LNCAP (cell line): Measurements from ENCODE around the gene NFU1.

Experiments
- CTCF ChIP-seq: fragments of 450-650 bp; IDR thresholded peaks from 2 replicates; pipeline ENCODE4 v1.5.1; 2017; ENCODE audit warnings: mild to moderate bottlenecking

The NFU1 gene

GRCh38 chr2:69395866-69396265 is 41.4 kb downstream of the NFU1 start:
- no peak for TF ChIP-seq CTCF

GRCh38 chr2:69393963-69394362 is 43.3 kb downstream of the NFU1 start:
- no peak for TF ChIP-seq CTCF

- TF ChIP-seq CTCF, result no peak
Measured at GRCh38 chr2:69390471-69390870, 46.8 kb downstream of the NFU1 start.

- TF ChIP-seq CTCF, result no peak
Measured at GRCh38 chr2:69390001-69390400, 47.2 kb downstream of the NFU1 start.

GRCh38 chr2:69389271-69389670 is 48.0 kb downstream of the NFU1 start:
- no peak for TF ChIP-seq CTCF

- no peak for TF ChIP-seq CTCF
Measured at GRCh38 chr2:69387770-69388481, 49.3 kb downstream of the NFU1 start.

GRCh38 chr2:69386789-69387734 is 50.2 kb downstream of the NFU1 start, which contains the start of gene GFPT1:
Gene GFPT1, minus strand, starts transcription at chr2:69387227. Its CDS starts 156 bp downstream, at chr2:69387071.
- no peak for TF ChIP-seq CTCF
